Keratinocyte (primary cell): ENCODE data around the gene SNX8. TPM values are rescaled to one million over a fixed set of nuclear protein-coding genes. Genes with fewer than 3 reads are reported as not detected.

Experiments
- DNase-seq: peaks from one replicate; pipeline ENCODE4 v3.0.0-alpha.2; 2011; ENCODE audit warnings: low read depth, missing footprints, low spot score
- FAIRE-seq: peaks from 2 replicates; lab custom pipeline; 2011; peaks lifted over from hg19 to GRCh38; lab: Jason Lieb, UNC
- H2AFZ ChIP-seq: 2 replicates; pipeline ENCODE4 v1.6.0; 2012; ENCODE audit warnings: low read length, control low read depth, inconsistent platforms; ENCODE audit not compliant: control insufficient read depth
- H3K27ac ChIP-seq: 2 replicates; pipeline ENCODE4 v1.5.1; 2011; ENCODE audit warnings: low read length; ENCODE audit not compliant: control insufficient read depth, insufficient read depth
- H3K27me3 ChIP-seq: 3 replicates; pipeline ENCODE4 v1.6.0; 2011; ENCODE audit warnings: low read length; ENCODE audit not compliant: control insufficient read depth, insufficient read depth; ENCODE audit errors: extremely low read depth
- H3K36me3 ChIP-seq, 2 experiments: 2 replicates in 1 of 2; 3 replicates in 1 of 2; pipeline ENCODE4 v1.5.1; 2011; ENCODE audit warnings: low read length in 2 of 2, mild to moderate bottlenecking in 1 of 2; ENCODE audit not compliant: control insufficient read depth in 2 of 2, insufficient read depth in 2 of 2; ENCODE audit errors: extremely low read depth in 1 of 2
- H3K4me1 ChIP-seq: 3 replicates; pipeline ENCODE4 v1.5.1; 2011; ENCODE audit warnings: low read length; ENCODE audit not compliant: control insufficient read depth, insufficient read depth; ENCODE audit errors: extremely low read depth
- H3K4me2 ChIP-seq: 3 replicates; pipeline ENCODE4 v1.6.0; 2011; ENCODE audit warnings: low read depth, low read length; ENCODE audit not compliant: control insufficient read depth, insufficient read depth; ENCODE audit errors: extremely low read depth
- H3K4me3 ChIP-seq, 3 experiments: fragments of 200-600 bp in 1 of 3; sonication (generic) in 1 of 3; 2 replicates in 2 of 3; 3 replicates in 1 of 3; pipeline ENCODE4 v1.5.1; 2011 to 2016; ENCODE audit warnings: low read length in 3 of 3, mild to moderate bottlenecking in 3 of 3, control low read depth in 2 of 3, inconsistent platforms in 1 of 3, low read depth in 1 of 3, mixed read lengths in 1 of 3, mixed run types in 1 of 3, moderate library complexity in 1 of 3; ENCODE audit not compliant: control insufficient read depth in 2 of 3, insufficient read depth in 2 of 3; ENCODE audit errors: extremely low read depth in 1 of 3
- H3K79me2 ChIP-seq: 2 replicates; pipeline ENCODE4 v1.6.0; 2012; ENCODE audit warnings: low read length; ENCODE audit not compliant: control insufficient read depth, insufficient read depth
- H3K9ac ChIP-seq: 3 replicates; pipeline ENCODE4 v1.6.0; 2011; ENCODE audit warnings: low read length; ENCODE audit not compliant: control insufficient read depth, insufficient read depth; ENCODE audit errors: extremely low read depth
- H3K9me1 ChIP-seq: 3 replicates; pipeline ENCODE4 v1.6.0; 2011; ENCODE audit warnings: low read length; ENCODE audit not compliant: control insufficient read depth, insufficient read depth; ENCODE audit errors: extremely low read depth
- H3K9me3 ChIP-seq: 2 replicates; pipeline ENCODE4 v1.5.1; 2012; ENCODE audit warnings: low read depth, low read length; ENCODE audit not compliant: control insufficient read depth
- H4K20me1 ChIP-seq: 3 replicates; pipeline ENCODE4 v1.6.0; 2011; ENCODE audit warnings: low read length; ENCODE audit not compliant: control insufficient read depth, insufficient read depth; ENCODE audit errors: extremely low read depth
- CTCF ChIP-seq, 3 experiments: IDR thresholded peaks in 1 of 3; conservative IDR thresholded peaks in 1 of 3; optimal IDR thresholded peaks in 1 of 3; 2 replicates in 2 of 3; 3 replicates in 1 of 3; pipeline versions ENCODE3 to v1.5.1; 2011; ENCODE audit warnings: low read length in 3 of 3, mild to moderate bottlenecking in 3 of 3, moderate library complexity in 2 of 3, control low read depth in 1 of 3, inconsistent platforms in 1 of 3; ENCODE audit not compliant: insufficient read depth in 2 of 3; ENCODE audit errors: extremely low read depth in 1 of 3
- EZH2 ChIP-seq: IDR thresholded peaks from one replicate; pipeline ENCODE4 v1.6.1; 2012; ENCODE audit warnings: inconsistent platforms, mild to moderate bottlenecking, low read length, moderate library complexity
- dilution Hi-C: fragments of 300-500 bp; cut with MboI; formaldehyde crosslinking; loops from one replicate; pipeline ENCODE4 v1.7.0; 2020; ENCODE audit warnings: low sequenced_read_pairs; ENCODE audit not compliant: extremely low pct_ligation_motif_present
- polyA plus RNA-seq, 5 experiments: library from polyadenylated mRNA; depleted of rRNA in 3 of 5; stranded (reverse) in 3 of 5; stranded (forward) in 1 of 5; unstranded in 1 of 5; fragments of >200 nt; gene quantifications; 1 replicate in 1 of 5; 2 replicates in 3 of 5; 3 replicates in 1 of 5; pipeline versions ENCODE4 v1.2.1 to v1.2.3, GENCODE V29; 2011 to 2012; ENCODE audit warnings: missing spikeins in 2 of 5, low read depth in 1 of 5, low replicate concordance in 1 of 5

SNX8 gene
- polyA plus RNA-seq, 1 donor (not counting 4 experiments of a cell fraction or from before 2014, with no cell fraction given) = 24.2 TPM

- H3K4me2 ChIP-seq = no peak overlapping the region
- no peak overlapping the region for H3K27ac ChIP-seq
- no peaks in the 10 kb centered on the region for H4K20me1 ChIP-seq
- TF ChIP-seq CTCF (optimal IDR thresholded peaks at IDR 0.05 in 1 of 3, IDR thresholded peaks at IDR 0.05 in 1 of 3, conservative IDR thresholded peaks at IDR 0.05 in 1 of 3; ENCODE audit: extremely low read depth in 1 of 3, insufficient read depth in 2 of 3, low read length in 3 of 3) (no peak), EZH2 (no peak)
- no peak for DNase-seq
- FAIRE-seq = no peak
- no peaks in the 10 kb centered on the region for H3K4me1 ChIP-seq
- no peak overlapping the region for H3K9ac ChIP-seq
- dilution Hi-C loops = no loop called here
- H2AFZ ChIP-seq = no peak overlapping the region
- H3K27me3 ChIP-seq = no peaks in the 10 kb centered on the region
- H3K9me3 ChIP-seq = no peaks in the 10 kb centered on the region
- H3K9me1 ChIP-seq = no peaks in the 10 kb centered on the region
- no peaks in the 10 kb centered on the region for H3K79me2 ChIP-seq
- no peaks in the 10 kb centered on the region for H3K36me3 ChIP-seq
- H3K4me3 ChIP-seq = no peak overlapping the region
Observed at GRCh38 chr7:2301511-2301863, 12.8 kb downstream of the SNX8 start.

GRCh38 chr7:2299870-2300512 is 14.2 kb downstream of the SNX8 start:
- Histone ChIP-seq H3K27me3 (no peaks in the 10 kb centered on the region), H3K79me2 (no peaks in the 10 kb centered on the region), H3K36me3 (no peaks in the 10 kb centered on the region), H3K4me1 (no peaks in the 10 kb centered on the region), H3K9me1 (no peaks in the 10 kb centered on the region), H2AFZ (no peak overlapping the region), H3K4me2 (no peak overlapping the region), H3K27ac (no peak overlapping the region), H3K9ac (no peak overlapping the region), H3K9me3 (no peaks in the 10 kb centered on the region), H3K4me3 (no peak overlapping the region), H4K20me1 (no peaks in the 10 kb centered on the region)
- FAIRE-seq (no peak), DNase-seq (no peak)
- TF ChIP-seq EZH2 (no peak), CTCF (optimal IDR thresholded peaks at IDR 0.05 in 1 of 3, IDR thresholded peaks at IDR 0.05 in 1 of 3, conservative IDR thresholded peaks at IDR 0.05 in 1 of 3; ENCODE audit: extremely low read depth in 1 of 3, insufficient read depth in 2 of 3, low read length in 3 of 3) (no peak)
- dilution Hi-C loops = no loop called here
